GM12892 (cell line): Measurements from ENCODE around the gene CNIH3.

Source experiments
- POLR2A ChIP-seq: IDR thresholded peaks from 2 replicates; pipeline ENCODE4 v1.6.1; 2011; ENCODE audit warnings: low read depth, low read length, control low read depth
- POLR2AphosphoS5 ChIP-seq: IDR thresholded peaks from 2 replicates; pipeline ENCODE4 v1.6.1; 2011; ENCODE audit warnings: low read depth, low read length, control low read depth
- TAF1 ChIP-seq: IDR thresholded peaks from 2 replicates; pipeline ENCODE4 v1.6.1; 2011; ENCODE audit warnings: low read depth, mild to moderate bottlenecking, control low read depth, low read length, borderline replicate concordance

DNA sequence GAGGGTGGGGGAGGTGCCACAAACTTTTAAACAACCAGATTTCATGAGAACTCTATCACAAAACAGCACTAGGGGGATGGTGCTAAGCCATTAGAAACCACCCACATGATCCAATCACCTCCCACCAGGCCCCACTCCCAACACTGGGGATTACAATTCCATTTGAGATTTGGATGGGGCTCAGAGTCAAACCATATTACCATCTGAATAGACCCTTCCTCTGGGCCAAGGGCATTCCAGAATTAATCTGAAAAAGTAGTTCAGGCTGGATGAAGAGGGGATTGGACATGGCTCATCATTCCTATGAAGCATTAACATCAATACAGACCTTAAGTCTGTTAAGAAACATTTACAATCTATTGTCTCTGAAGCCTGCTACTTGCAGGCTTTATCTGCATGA is 163.4 kb downstream of the CNIH3 start:
- TF ChIP-seq POLR2A (no peak), POLR2AphosphoS5 (no peak), TAF1 (no peak)
